ENCODE data around the gene UBE3B.
"Not testable (repeated sequence)": the region's sequence is repeated elsewhere in the genome, so short reads cannot be mapped to it uniquely, and the experiment has no call there.

Gene UBE3B

GRCh38 chr12:109477185-109477962 lies at the start of gene UBE3B, which contains the start of gene KCTD10:
Gene UBE3B (plus strand): TSS chr12:109477634. CDS start chr12:109483552, 5,918 bp downstream.
Gene KCTD10 (minus strand): TSS chr12:109477300. CDS start chr12:109477262, 38 bp downstream.
- peak; percentile 77 for DNase-seq

GRCh38 chr12:109428037-109428629 lies 49.3 kb upstream of the UBE3B start:
- peak; percentile 78 for DNase-seq

- DNase-seq: not testable (repeated sequence)
Measured at GRCh38 chr12:109428804-109429203, 48.6 kb upstream of the UBE3B start.

- no peak for DNase-seq
Measured at GRCh38 chr12:109430244-109430643, 47.2 kb upstream of the UBE3B start.

GRCh38 chr12:109432431-109432830 lies 45.0 kb upstream of the UBE3B start:
- DNase-seq: no peak

GRCh38 chr12:109432842-109433304 lies 44.6 kb upstream of the UBE3B start:
- DNase-seq: peak; percentile 73

GRCh38 chr12:109433618-109434017 lies 43.8 kb upstream of the UBE3B start:
- no peak for DNase-seq

GRCh38 chr12:109434582-109434981 lies 42.9 kb upstream of the UBE3B start:
- no peak for DNase-seq

GRCh38 chr12:109435428-109436187 lies 41.8 kb upstream of the UBE3B start:
- no peak for DNase-seq

- DNase-seq: no peak
Measured at GRCh38 chr12:109436188-109436560, 41.3 kb upstream of the UBE3B start.

- DNase-seq: no peak
Measured at GRCh38 chr12:109439181-109439580, 38.3 kb upstream of the UBE3B start.

- not testable (repeated sequence) for DNase-seq
Measured at GRCh38 chr12:109439951-109440350, 37.5 kb upstream of the UBE3B start.

- no peak for DNase-seq
Measured at GRCh38 chr12:109440851-109441490, 36.5 kb upstream of the UBE3B start.

GRCh38 chr12:109443794-109444193 lies 33.6 kb upstream of the UBE3B start:
- DNase-seq: no peak

GRCh38 chr12:109444259-109444658 lies 33.2 kb upstream of the UBE3B start:
- DNase-seq: no peak

- DNase-seq: no peak
Measured at GRCh38 chr12:109445191-109445609, 32.2 kb upstream of the UBE3B start.

- no peak for DNase-seq
Measured at GRCh38 chr12:109446869-109447268, 30.6 kb upstream of the UBE3B start.

- DNase-seq: no peak
Measured at GRCh38 chr12:109447482-109447881, 30.0 kb upstream of the UBE3B start.

GRCh38 chr12:109448272-109448671 lies 29.2 kb upstream of the UBE3B start:
- no peak for DNase-seq

- no peak for DNase-seq
Measured at GRCh38 chr12:109448707-109449390, 28.6 kb upstream of the UBE3B start.

GRCh38 chr12:109449845-109450532 lies 27.4 kb upstream of the UBE3B start:
- no peak for DNase-seq

GRCh38 chr12:109450980-109451379 lies 26.5 kb upstream of the UBE3B start:
- no peak for DNase-seq
